ENCODE results near the gene DDAH1.

DDAH1 gene

GRCh38 chr1:85437139-85437538 lies 27.8 kb downstream of the DDAH1 start:
- FAIRE-seq = no peak

- no peak for FAIRE-seq
Observed at GRCh38 chr1:85433096-85433495, 31.9 kb downstream of the DDAH1 start.

GRCh38 chr1:85428471-85429089 lies 36.4 kb downstream of the DDAH1 start:
- FAIRE-seq = no peak

GRCh38 chr1:85427849-85428248 lies 37.1 kb downstream of the DDAH1 start:
- no peak for FAIRE-seq

GRCh38 chr1:85427331-85427730 lies 37.6 kb downstream of the DDAH1 start:
- no peak for FAIRE-seq

- no peak for FAIRE-seq
Observed at GRCh38 chr1:85421179-85421578, 43.8 kb downstream of the DDAH1 start.

GRCh38 chr1:85420199-85420598 lies 44.8 kb downstream of the DDAH1 start:
- FAIRE-seq = no peak

- no peak for FAIRE-seq
Observed at GRCh38 chr1:85417876-85418275, 47.1 kb downstream of the DDAH1 start.

- FAIRE-seq = no peak
Observed at GRCh38 chr1:85417017-85417416, 47.9 kb downstream of the DDAH1 start.

GRCh38 chr1:85413169-85413568 lies 51.8 kb downstream of the DDAH1 start:
- no peak for FAIRE-seq

GRCh38 chr1:85411567-85412305 lies 53.2 kb downstream of the DDAH1 start:
- no peak for FAIRE-seq

- FAIRE-seq = no peak
Observed at GRCh38 chr1:85409516-85409915, 55.4 kb downstream of the DDAH1 start.

GRCh38 chr1:85407746-85408377 lies 57.1 kb downstream of the DDAH1 start:
- FAIRE-seq = no peak

GRCh38 chr1:85406887-85407533 lies 57.9 kb downstream of the DDAH1 start:
- FAIRE-seq = no peak

GRCh38 chr1:85406081-85406480 lies 58.9 kb downstream of the DDAH1 start:
- no peak for FAIRE-seq

- no peak for FAIRE-seq
Observed at GRCh38 chr1:85404408-85404807, 60.6 kb downstream of the DDAH1 start.

GRCh38 chr1:85398391-85399064 lies 66.4 kb downstream of the DDAH1 start:
- peak; percentile 71 for FAIRE-seq

- no peak for FAIRE-seq
Observed at GRCh38 chr1:85397490-85398032, 67.4 kb downstream of the DDAH1 start.

- FAIRE-seq = no peak
Observed at GRCh38 chr1:85396194-85396593, 68.8 kb downstream of the DDAH1 start.

GRCh38 chr1:85394130-85394529 lies 70.8 kb downstream of the DDAH1 start:
- no peak for FAIRE-seq

GRCh38 chr1:85393490-85393889 lies 71.5 kb downstream of the DDAH1 start:
- FAIRE-seq = no peak

GRCh38 chr1:85388416-85388815 lies 76.5 kb downstream of the DDAH1 start:
- no peak for FAIRE-seq

GRCh38 chr1:85387781-85388180 lies 77.2 kb downstream of the DDAH1 start:
- no peak for FAIRE-seq

Measured in G401.6 (cell line).